Mesendoderm (in vitro differentiated cells): ENCODE results near the gene CROCC2.

ENCODE experiments used
- DNase-seq: peaks from one replicate; pipeline ENCODE4 v3.0.0; 2013
- H2AK5ac ChIP-seq: 2 replicates; pipeline ENCODE4 v1.6.1; 2013; ENCODE audit warnings: low read length, inconsistent platforms
- H2BK120ac ChIP-seq: 2 replicates; pipeline ENCODE4 v1.6.1; 2013; ENCODE audit warnings: low read depth, mild to moderate bottlenecking, low read length, moderate library complexity, mixed read lengths
- H2BK15ac ChIP-seq: replicated peaks from 2 replicates; pipeline ENCODE4 v1.6.1; 2013; ENCODE audit warnings: low read depth, mild to moderate bottlenecking, moderate library complexity
- H2BK5ac ChIP-seq: 2 replicates; pipeline ENCODE4 v1.6.1; 2013; ENCODE audit warnings: low read length, inconsistent platforms
- H3K18ac ChIP-seq: 2 replicates; pipeline ENCODE4 v1.6.1; 2013; ENCODE audit warnings: mild to moderate bottlenecking, low read length, mixed read lengths
- H3K23ac ChIP-seq: one replicate; pipeline ENCODE4 v1.6.1; 2013; ENCODE audit warnings: low read length
- H3K27ac ChIP-seq: 2 replicates; pipeline ENCODE4 v1.5.1; 2013; ENCODE audit warnings: low read depth, mild to moderate bottlenecking, inconsistent platforms, low read length, moderate library complexity
- H3K27me3 ChIP-seq: 2 replicates; pipeline ENCODE4 v1.6.1; 2013; ENCODE audit warnings: low read length, control low read depth, mild to moderate bottlenecking, inconsistent platforms; ENCODE audit not compliant: insufficient read depth, poor library complexity
- H3K36me3 ChIP-seq: 2 replicates; pipeline ENCODE4 v1.6.1; 2013; ENCODE audit warnings: low read length, inconsistent platforms; ENCODE audit not compliant: control insufficient read depth, insufficient read depth
- H3K4ac ChIP-seq: one replicate; pipeline ENCODE4 v1.6.1; 2013; ENCODE audit warnings: low read depth, mild to moderate bottlenecking, low read length, moderate library complexity
- H3K4me1 ChIP-seq: 2 replicates; pipeline ENCODE4 v1.6.1; 2013; ENCODE audit warnings: low read depth, low read length, inconsistent platforms; ENCODE audit not compliant: control insufficient read depth
- H3K4me2 ChIP-seq: 2 replicates; pipeline ENCODE4 v1.6.1; 2013; ENCODE audit warnings: low read length
- H3K4me3 ChIP-seq: 2 replicates; pipeline ENCODE4 v1.5.1; 2013; ENCODE audit warnings: mild to moderate bottlenecking, low read length
- H3K56ac ChIP-seq: one replicate; pipeline ENCODE4 v1.6.1; 2013; ENCODE audit warnings: low read length
- H3K79me1 ChIP-seq: 2 replicates; pipeline ENCODE4 v1.6.1; 2013; ENCODE audit warnings: low read length, inconsistent platforms
- H3K79me2 ChIP-seq: 2 replicates; pipeline ENCODE4 v1.6.1; 2013; ENCODE audit warnings: mild to moderate bottlenecking, low read length; ENCODE audit not compliant: control insufficient read depth, insufficient read depth
- H3K9ac ChIP-seq: 2 replicates; pipeline ENCODE4 v1.6.1; 2013; ENCODE audit warnings: low read length, inconsistent platforms
- H4K5ac ChIP-seq: one replicate; pipeline ENCODE4 v1.6.1; 2013; ENCODE audit warnings: low read length
- H4K8ac ChIP-seq: one replicate; pipeline ENCODE4 v1.6.1; 2013; ENCODE audit warnings: low read depth, mild to moderate bottlenecking, control low read depth, low read length, moderate library complexity
- WGBS: extraction: QIAGEN DNeasy Blood & Tissue Kit; methylation state at CpG from one replicate; pipeline ENCODE4 v1.1.7; 2013; ENCODE audit warnings: low lambda C conversion rate, missing lambda C conversion rate; ENCODE audit not compliant: insufficient coverage; ENCODE audit errors: extremely low coverage; 5-methylcytosine and 5-hydroxymethylcytosine counted together

CROCC2 gene

DNA sequence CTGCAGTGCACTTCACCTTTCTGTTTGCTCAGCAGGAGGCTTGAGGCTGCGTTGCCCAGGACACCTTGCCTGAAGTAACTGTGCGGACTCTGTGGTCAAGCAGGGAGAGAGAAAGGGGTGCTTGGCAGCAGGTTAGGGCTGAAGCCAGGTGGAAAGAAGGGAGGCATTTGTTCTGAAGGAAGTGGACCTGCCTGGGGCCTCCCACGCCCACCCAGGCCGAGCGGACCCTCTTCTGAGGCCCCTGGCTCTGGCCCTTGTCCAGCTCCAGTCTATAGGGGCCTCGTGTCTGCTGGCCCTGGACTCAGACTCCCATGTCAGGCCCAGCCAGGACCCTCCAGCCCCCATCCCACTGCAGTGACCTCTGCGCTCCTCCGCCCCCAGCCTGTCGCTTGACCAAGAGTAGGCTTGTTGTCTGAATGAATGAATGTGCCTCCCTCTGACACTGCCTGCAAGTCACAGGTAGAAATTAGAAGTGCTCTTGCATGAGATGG is 94.7 kb downstream of the CROCC2 start:
- no peak overlapping the region for H4K8ac ChIP-seq
- H3K9ac ChIP-seq = no peak overlapping the region
- H3K79me2 ChIP-seq = no peaks in the 10 kb centered on the region
- WGBS = no CpG with 5 or more reads among the region's 9 CpGs
- H3K4ac ChIP-seq = no peak overlapping the region
- no peak overlapping the region for H3K4me2 ChIP-seq
- H3K27ac ChIP-seq = no peak overlapping the region
- H4K5ac ChIP-seq = no peak overlapping the region
- H3K23ac ChIP-seq = no peak overlapping the region
- no peak overlapping the region for H2BK5ac ChIP-seq
- H2BK15ac ChIP-seq = no peak overlapping the region
- H3K4me3 ChIP-seq = no peak overlapping the region
- H3K36me3 ChIP-seq = no peaks in the 10 kb centered on the region
- H3K56ac ChIP-seq = no peak overlapping the region
- no peak overlapping the region for H3K18ac ChIP-seq
- DNase-seq = no peak
- H3K27me3 ChIP-seq = no peaks in the 10 kb centered on the region
- no peak overlapping the region for H2BK120ac ChIP-seq
- H2AK5ac ChIP-seq = no peak overlapping the region
- H3K79me1 ChIP-seq = no peaks in the 10 kb centered on the region
- H3K4me1 ChIP-seq = no peaks in the 10 kb centered on the region

DNA sequence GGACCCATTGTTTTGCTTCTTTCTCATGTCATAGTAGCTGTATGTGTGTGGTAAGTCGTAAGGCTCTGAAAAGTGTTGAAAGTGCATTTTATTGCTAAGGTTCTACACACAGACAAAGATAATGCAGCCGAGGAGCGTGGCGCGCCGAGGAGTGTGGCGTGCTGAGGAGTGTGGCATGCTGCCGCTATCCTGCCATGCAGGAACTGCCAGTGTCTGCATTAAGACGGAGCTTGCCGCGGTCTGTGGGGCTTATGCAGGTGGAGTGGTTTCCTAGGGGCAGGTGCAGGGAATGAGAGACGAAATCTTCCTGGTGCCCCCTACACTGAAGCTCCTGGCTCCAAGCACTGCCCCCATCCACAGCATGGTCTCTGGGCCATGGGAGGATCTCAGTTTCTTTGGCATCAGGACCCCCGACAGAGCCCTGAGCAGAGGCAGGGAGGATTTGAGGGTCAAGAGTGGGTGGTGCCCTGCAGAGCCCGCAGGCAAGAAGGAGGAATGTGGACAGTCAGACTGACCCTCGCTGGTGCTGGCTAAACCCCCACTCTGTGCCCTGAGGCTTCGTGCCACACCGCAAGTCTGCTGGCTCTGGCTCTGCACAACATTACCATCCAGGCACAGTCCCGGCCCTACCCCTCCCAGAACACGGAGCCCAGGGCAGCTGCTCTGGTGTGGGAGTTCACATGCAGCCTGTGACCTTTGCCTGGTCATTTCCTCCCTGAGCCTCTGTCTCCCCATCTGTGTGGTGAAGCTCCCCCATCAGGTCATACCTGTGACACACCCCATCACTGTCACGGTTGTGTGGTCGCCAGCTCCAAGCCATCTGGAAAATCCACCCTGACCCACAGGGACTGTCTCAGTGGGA is 95.5 kb downstream of the CROCC2 start:
- DNase-seq = no peak
- no peaks in the 10 kb centered on the region for H3K36me3 ChIP-seq
- no CpG with 5 or more reads among the region's 21 CpGs for WGBS

DNA sequence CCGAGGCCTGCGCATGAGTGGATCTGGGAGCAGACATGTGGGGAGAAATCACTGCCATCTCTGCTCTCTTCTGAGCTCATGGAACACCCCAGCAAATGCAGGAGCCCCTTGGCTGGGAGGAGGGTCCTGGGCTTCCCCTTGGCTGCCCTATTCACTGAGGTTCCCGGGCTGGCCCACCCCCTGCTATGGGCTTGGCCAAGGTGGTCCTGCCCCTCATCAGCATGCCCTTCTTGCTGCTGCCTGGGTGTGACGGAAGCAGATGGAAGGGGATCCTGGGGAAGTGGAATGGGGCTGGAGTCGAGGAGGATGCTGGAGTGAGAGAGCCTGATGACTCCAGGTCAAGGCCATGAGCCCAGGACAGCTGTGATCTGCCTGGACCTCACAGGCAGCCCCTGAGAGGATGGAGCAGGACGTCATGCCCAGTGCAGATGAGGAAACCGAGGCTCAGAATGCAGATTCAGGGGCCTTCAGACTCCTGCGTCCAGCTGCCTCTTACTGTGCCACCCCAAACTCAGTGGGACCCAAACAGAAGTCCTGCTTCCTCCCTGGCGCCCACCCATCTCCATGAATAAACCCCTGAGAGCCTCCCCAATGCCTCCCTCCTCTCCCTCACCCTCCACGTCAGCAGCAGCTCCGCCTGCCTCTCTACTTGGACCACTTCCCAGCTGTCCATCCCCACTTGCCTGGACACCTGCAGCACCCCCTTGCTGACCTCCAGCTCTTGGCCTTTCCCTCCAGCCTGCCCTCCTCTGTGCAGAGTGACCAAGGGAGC is 96.3 kb downstream of the CROCC2 start:
- no peak overlapping the region for H2BK120ac ChIP-seq
- H3K79me2 ChIP-seq = no peaks in the 10 kb centered on the region
- H3K23ac ChIP-seq = no peak overlapping the region
- no peak overlapping the region for H2BK15ac ChIP-seq
- H3K18ac ChIP-seq = no peak overlapping the region
- no peak overlapping the region for H3K27ac ChIP-seq
- no peak overlapping the region for H4K5ac ChIP-seq
- H3K4me1 ChIP-seq = no peaks in the 10 kb centered on the region
- no peak overlapping the region for H4K8ac ChIP-seq
- no CpG with 5 or more reads among the region's 11 CpGs for WGBS
- no peak overlapping the region for H3K4ac ChIP-seq
- H3K79me1 ChIP-seq = no peaks in the 10 kb centered on the region
- DNase-seq = no peak
- no peaks in the 10 kb centered on the region for H3K27me3 ChIP-seq
- no peak overlapping the region for H3K9ac ChIP-seq
- H2AK5ac ChIP-seq = no peak overlapping the region
- H3K4me3 ChIP-seq = no peak overlapping the region
- H3K4me2 ChIP-seq = no peak overlapping the region
- no peaks in the 10 kb centered on the region for H3K36me3 ChIP-seq
- no peak overlapping the region for H2BK5ac ChIP-seq
- H3K56ac ChIP-seq = no peak overlapping the region

More for the DNA sequence above, 95.5 kb downstream of the CROCC2 start:
- no peak overlapping the region for H4K8ac ChIP-seq
- H2BK5ac ChIP-seq = no peak overlapping the region
- H3K27me3 ChIP-seq = no peaks in the 10 kb centered on the region
- H3K79me2 ChIP-seq = no peaks in the 10 kb centered on the region
- H3K9ac ChIP-seq = no peak overlapping the region
- H3K79me1 ChIP-seq = no peaks in the 10 kb centered on the region
- H2BK15ac ChIP-seq = no peak overlapping the region
- no peak overlapping the region for H3K56ac ChIP-seq
- no peak overlapping the region for H3K18ac ChIP-seq
- no peak overlapping the region for H2AK5ac ChIP-seq
- H3K4me3 ChIP-seq = no peak overlapping the region
- H3K4me1 ChIP-seq = no peaks in the 10 kb centered on the region
- no peak overlapping the region for H3K23ac ChIP-seq
- H3K4me2 ChIP-seq = no peak overlapping the region
- no peak overlapping the region for H2BK120ac ChIP-seq
- no peak overlapping the region for H3K4ac ChIP-seq
- no peak overlapping the region for H4K5ac ChIP-seq
- H3K27ac ChIP-seq = no peak overlapping the region

DNA sequence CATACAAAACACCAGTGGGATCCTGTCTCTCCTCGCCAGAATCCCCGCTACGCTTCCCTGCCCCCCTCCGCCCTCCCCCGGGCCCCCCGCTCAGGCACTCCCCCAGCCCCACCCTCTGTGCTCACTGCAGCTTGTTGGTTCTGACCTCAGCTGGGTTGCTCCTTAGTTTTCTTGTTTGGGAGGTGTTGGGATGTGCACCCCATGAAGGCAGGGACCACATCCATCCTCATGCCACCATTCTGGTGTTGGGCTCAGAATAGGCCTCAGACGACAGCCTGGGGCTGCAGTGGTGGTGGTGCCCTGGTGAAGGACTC is 96.9 kb downstream of the CROCC2 start:
- Histone ChIP-seq H3K4me1 (no peaks in the 10 kb centered on the region), H3K79me2 (no peaks in the 10 kb centered on the region), H3K4ac (no peak overlapping the region), H3K9ac (no peak overlapping the region), H3K56ac (no peak overlapping the region), H3K4me3 (no peak overlapping the region), H2BK5ac (no peak overlapping the region), H4K5ac (no peak overlapping the region), H3K4me2 (no peak overlapping the region), H3K79me1 (no peaks in the 10 kb centered on the region), H3K27me3 (no peaks in the 10 kb centered on the region), H3K27ac (no peak overlapping the region), H4K8ac (no peak overlapping the region), H3K23ac (no peak overlapping the region), H3K18ac (no peak overlapping the region), H2BK120ac (no peak overlapping the region), H2AK5ac (no peak overlapping the region), H2BK15ac (no peak overlapping the region), H3K36me3 (no peaks in the 10 kb centered on the region)
- no CpG with 5 or more reads among the region's 7 CpGs for WGBS
- no peak for DNase-seq

DNA sequence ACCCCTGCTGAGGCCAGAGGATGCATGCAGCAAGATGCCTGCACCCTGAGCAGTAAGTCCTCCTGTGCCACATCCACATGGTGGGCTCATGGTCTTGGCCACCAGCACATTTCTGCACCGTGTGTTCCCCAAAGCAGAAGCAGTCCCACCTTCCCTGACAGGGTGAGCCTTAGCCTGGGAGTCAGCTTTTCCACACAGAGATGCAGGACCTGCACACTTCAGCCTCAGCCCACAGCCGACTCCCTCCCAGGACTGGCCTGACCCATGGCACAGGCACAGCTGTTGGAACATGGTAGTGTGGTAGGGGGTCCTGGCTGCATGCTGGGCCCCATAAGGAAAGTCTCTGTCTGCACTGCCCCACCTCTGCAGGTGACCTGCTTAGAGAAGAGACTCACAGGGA is 97.2 kb downstream of the CROCC2 start:
- Histone ChIP-seq H4K5ac (no peak overlapping the region), H3K4me1 (no peaks in the 10 kb centered on the region), H3K36me3 (no peaks in the 10 kb centered on the region), H3K56ac (no peak overlapping the region), H3K4ac (no peak overlapping the region), H4K8ac (no peak overlapping the region), H2BK5ac (no peak overlapping the region), H3K79me1 (no peaks in the 10 kb centered on the region), H3K27ac (no peak overlapping the region), H3K23ac (no peak overlapping the region), H3K4me2 (no peak overlapping the region), H2AK5ac (no peak overlapping the region), H3K4me3 (no peak overlapping the region), H3K18ac (no peak overlapping the region), H3K79me2 (no peaks in the 10 kb centered on the region), H2BK120ac (no peak overlapping the region), H3K9ac (no peak overlapping the region), H2BK15ac (no peak overlapping the region), H3K27me3 (no peaks in the 10 kb centered on the region)
- WGBS = no CpG with 5 or more reads among the region's 2 CpGs
- DNase-seq = no peak
